Right lobe of liver (tissue), 4 donors: Measurements from ENCODE around the gene FBXL19.

Experiments
- POLR2A ChIP-seq: fragments of 450-650 bp; IDR thresholded peaks from one replicate; pipeline ENCODE4 v1.6.1; 2017; ENCODE audit warnings: antibody characterized with exemption, mild to moderate bottlenecking
- TF ChIP-seq, protein P1 (sequence below), 4 donors: fragments of 200-600 bp in 3 of 4; fragments of 450-650 bp in 1 of 4; IDR thresholded peaks; one replicate each; pipeline versions ENCODE4 v1.5.1 to v1.8.0; 2016 to 2022; ENCODE audit warnings: antibody characterized with exemption in 4 of 4, mild to moderate bottlenecking in 2 of 4
- donor health status: DM: no; HTN: no; CAD: no.
- donor health status: DM: no; HTN: no; CAD: no.
- donor health status: DM: no; HTN: yes; CAD: no.

DNA sequence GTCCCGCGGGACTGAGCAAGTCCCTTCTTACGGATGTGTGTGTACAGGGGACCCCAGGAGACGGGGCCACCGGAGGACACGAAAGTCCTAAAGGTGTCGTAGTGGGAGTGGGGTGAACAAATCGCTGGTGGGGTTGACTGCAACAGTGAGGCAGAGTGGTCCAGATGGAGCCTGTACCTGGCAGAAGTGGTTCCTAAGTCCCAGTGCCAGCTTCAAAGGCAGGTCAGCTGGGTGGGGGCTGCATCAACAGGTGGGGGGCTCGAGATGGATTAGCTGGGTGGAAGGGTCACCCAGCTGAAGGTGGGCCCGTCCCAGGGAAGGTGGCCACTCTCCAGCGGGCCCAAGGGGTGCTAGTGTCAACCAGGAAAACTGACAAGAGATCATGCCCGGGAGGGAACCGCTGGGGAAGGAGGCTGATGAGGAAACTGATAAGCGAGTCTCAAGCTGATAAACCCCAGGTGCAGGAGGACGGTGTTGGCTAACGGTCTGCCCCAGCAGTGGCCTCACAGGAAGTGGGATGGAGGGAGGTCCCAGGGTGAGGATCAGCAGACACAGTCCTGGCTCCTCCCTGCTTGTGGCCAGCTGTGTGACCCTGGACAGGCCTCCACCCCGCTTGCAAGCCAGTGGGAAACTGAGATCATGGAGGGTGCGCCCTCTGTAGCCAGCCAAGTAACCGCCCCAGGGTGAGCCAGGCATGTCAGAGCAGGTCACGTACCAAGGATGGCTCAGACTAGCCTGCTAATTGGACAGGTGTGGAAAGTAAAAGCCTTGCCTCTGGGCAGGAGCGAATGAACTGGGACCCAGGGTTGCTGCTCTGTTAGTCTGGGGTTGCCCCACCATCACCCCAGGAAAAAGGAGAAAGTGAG, 26.5 kb downstream of the FBXL19 start:
- TF ChIP-seq, protein P1, sequence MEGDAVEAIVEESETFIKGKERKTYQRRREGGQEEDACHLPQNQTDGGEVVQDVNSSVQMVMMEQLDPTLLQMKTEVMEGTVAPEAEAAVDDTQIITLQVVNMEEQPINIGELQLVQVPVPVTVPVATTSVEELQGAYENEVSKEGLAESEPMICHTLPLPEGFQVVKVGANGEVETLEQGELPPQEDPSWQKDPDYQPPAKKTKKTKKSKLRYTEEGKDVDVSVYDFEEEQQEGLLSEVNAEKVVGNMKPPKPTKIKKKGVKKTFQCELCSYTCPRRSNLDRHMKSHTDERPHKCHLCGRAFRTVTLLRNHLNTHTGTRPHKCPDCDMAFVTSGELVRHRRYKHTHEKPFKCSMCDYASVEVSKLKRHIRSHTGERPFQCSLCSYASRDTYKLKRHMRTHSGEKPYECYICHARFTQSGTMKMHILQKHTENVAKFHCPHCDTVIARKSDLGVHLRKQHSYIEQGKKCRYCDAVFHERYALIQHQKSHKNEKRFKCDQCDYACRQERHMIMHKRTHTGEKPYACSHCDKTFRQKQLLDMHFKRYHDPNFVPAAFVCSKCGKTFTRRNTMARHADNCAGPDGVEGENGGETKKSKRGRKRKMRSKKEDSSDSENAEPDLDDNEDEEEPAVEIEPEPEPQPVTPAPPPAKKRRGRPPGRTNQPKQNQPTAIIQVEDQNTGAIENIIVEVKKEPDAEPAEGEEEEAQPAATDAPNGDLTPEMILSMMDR (IDR thresholded peaks at IDR 0.05): peak in 2 of 4 donors; percentile 25 to 27
- peak; percentile 93 for TF ChIP-seq POLR2A
